ENCODE measurements around the gene CHRNA4. TPM values are rescaled to one million over a fixed set of nuclear protein-coding genes. Genes with fewer than 3 reads are reported as not detected.

The CHRNA4 gene
- polyA plus RNA-seq, 1 donor (not counting 4 experiments of a cell fraction or from before 2014, with no cell fraction given) = not detected

- H3K9me1 ChIP-seq (ENCODE audit: control insufficient read depth, extremely low read depth, insufficient read depth, low read length) = no peaks in the 10 kb centered on the region
- dilution Hi-C loops (cut with MboI; ENCODE audit: extremely low pct_ligation_motif_present, low sequenced_read_pairs) = no loop called here
- DNase-seq (ENCODE audit: low read depth, low spot score) = no peak
- H3K9ac ChIP-seq (ENCODE audit: control insufficient read depth, extremely low read depth, insufficient read depth, low read length) = no peak overlapping the region
- no peak overlapping the region for H2AFZ ChIP-seq (ENCODE audit: control insufficient read depth, low read length)
- H3K9me3 ChIP-seq (ENCODE audit: control insufficient read depth, low read depth, low read length) = no peaks in the 10 kb centered on the region
- H3K4me2 ChIP-seq (ENCODE audit: control insufficient read depth, extremely low read depth, insufficient read depth, low read depth, low read length) = no peak overlapping the region
- H3K27ac ChIP-seq (ENCODE audit: control insufficient read depth, insufficient read depth, low read length) = no peak overlapping the region
- FAIRE-seq = no peak
- TF ChIP-seq, protein P1, sequence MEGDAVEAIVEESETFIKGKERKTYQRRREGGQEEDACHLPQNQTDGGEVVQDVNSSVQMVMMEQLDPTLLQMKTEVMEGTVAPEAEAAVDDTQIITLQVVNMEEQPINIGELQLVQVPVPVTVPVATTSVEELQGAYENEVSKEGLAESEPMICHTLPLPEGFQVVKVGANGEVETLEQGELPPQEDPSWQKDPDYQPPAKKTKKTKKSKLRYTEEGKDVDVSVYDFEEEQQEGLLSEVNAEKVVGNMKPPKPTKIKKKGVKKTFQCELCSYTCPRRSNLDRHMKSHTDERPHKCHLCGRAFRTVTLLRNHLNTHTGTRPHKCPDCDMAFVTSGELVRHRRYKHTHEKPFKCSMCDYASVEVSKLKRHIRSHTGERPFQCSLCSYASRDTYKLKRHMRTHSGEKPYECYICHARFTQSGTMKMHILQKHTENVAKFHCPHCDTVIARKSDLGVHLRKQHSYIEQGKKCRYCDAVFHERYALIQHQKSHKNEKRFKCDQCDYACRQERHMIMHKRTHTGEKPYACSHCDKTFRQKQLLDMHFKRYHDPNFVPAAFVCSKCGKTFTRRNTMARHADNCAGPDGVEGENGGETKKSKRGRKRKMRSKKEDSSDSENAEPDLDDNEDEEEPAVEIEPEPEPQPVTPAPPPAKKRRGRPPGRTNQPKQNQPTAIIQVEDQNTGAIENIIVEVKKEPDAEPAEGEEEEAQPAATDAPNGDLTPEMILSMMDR (optimal IDR thresholded peaks at IDR 0.05 in 1 of 3, IDR thresholded peaks at IDR 0.05 in 1 of 3, conservative IDR thresholded peaks at IDR 0.05 in 1 of 3; ENCODE audit: extremely low read depth in 1 of 3, insufficient read depth in 2 of 3, low read length in 3 of 3) = no peak
- TF ChIP-seq EZH2 (IDR thresholded peaks at IDR 0.05; ENCODE audit: low read length) = no peak
- H3K4me3 ChIP-seq (ENCODE audit: control insufficient read depth in 2 of 3, extremely low read depth in 1 of 3, insufficient read depth in 2 of 3, low read depth in 1 of 3, low read length in 3 of 3) = no peak overlapping the region
- H3K4me1 ChIP-seq (ENCODE audit: control insufficient read depth, extremely low read depth, insufficient read depth, low read length) = no peaks in the 10 kb centered on the region
- peaks cover 9% of the 10 kb centered on the region for H3K27me3 ChIP-seq (ENCODE audit: control insufficient read depth, extremely low read depth, insufficient read depth, low read length)
- H3K36me3 ChIP-seq (ENCODE audit: control insufficient read depth in 2 of 2, extremely low read depth in 1 of 2, insufficient read depth in 2 of 2, low read length in 2 of 2) = no peaks in the 10 kb centered on the region
- no peaks in the 10 kb centered on the region for H3K79me2 ChIP-seq (ENCODE audit: control insufficient read depth, insufficient read depth, low read length)
- H4K20me1 ChIP-seq (ENCODE audit: control insufficient read depth, extremely low read depth, insufficient read depth, low read length) = no peaks in the 10 kb centered on the region
These were observed 52.8 kb downstream of the CHRNA4 start for GRCh38 chr20:63308218-63308911.

- DNase-seq (ENCODE audit: low read depth, low spot score) = no peak
- Histone ChIP-seq H3K79me2 (ENCODE audit: control insufficient read depth, insufficient read depth, low read length) (no peaks in the 10 kb centered on the region), H3K27me3 (ENCODE audit: control insufficient read depth, extremely low read depth, insufficient read depth, low read length) (peaks cover 9% of the 10 kb centered on the region), H3K36me3 (ENCODE audit: control insufficient read depth in 2 of 2, extremely low read depth in 1 of 2, insufficient read depth in 2 of 2, low read length in 2 of 2) (no peaks in the 10 kb centered on the region), H3K4me1 (ENCODE audit: control insufficient read depth, extremely low read depth, insufficient read depth, low read length) (no peaks in the 10 kb centered on the region), H3K4me3 (ENCODE audit: control insufficient read depth in 2 of 3, extremely low read depth in 1 of 3, insufficient read depth in 2 of 3, low read depth in 1 of 3, low read length in 3 of 3) (no peak overlapping the region), H3K9me3 (ENCODE audit: control insufficient read depth, low read depth, low read length) (no peaks in the 10 kb centered on the region), H3K9me1 (ENCODE audit: control insufficient read depth, extremely low read depth, insufficient read depth, low read length) (no peaks in the 10 kb centered on the region), H3K4me2 (ENCODE audit: control insufficient read depth, extremely low read depth, insufficient read depth, low read depth, low read length) (no peak overlapping the region), H3K27ac (ENCODE audit: control insufficient read depth, insufficient read depth, low read length) (no peak overlapping the region), H4K20me1 (ENCODE audit: control insufficient read depth, extremely low read depth, insufficient read depth, low read length) (no peaks in the 10 kb centered on the region), H3K9ac (ENCODE audit: control insufficient read depth, extremely low read depth, insufficient read depth, low read length) (no peak overlapping the region), H2AFZ (ENCODE audit: control insufficient read depth, low read length) (no peak overlapping the region)
- dilution Hi-C loops (cut with MboI; ENCODE audit: extremely low pct_ligation_motif_present, low sequenced_read_pairs) = no loop called here
- no peak for FAIRE-seq
- no peak for TF ChIP-seq EZH2 (IDR thresholded peaks at IDR 0.05; ENCODE audit: low read length)
- TF ChIP-seq, protein P1 (optimal IDR thresholded peaks at IDR 0.05 in 1 of 3, IDR thresholded peaks at IDR 0.05 in 1 of 3, conservative IDR thresholded peaks at IDR 0.05 in 1 of 3; ENCODE audit: extremely low read depth in 1 of 3, insufficient read depth in 2 of 3, low read length in 3 of 3) = no peak
These were observed 53.5 kb downstream of the CHRNA4 start for GRCh38 chr20:63307538-63308217.
